ENCODE measurements around the gene ETNPPL. TPM values are rescaled to one million over a fixed set of nuclear protein-coding genes. Genes with fewer than 3 reads are reported as not detected.
"Not testable (repeated sequence)": the region's sequence is repeated elsewhere in the genome, so short reads cannot be mapped to it uniquely, and the experiment has no call there.

ETNPPL gene
- total RNA-seq, 1 experiment from 2014 or later = 0.52 TPM

- Histone ChIP-seq H3K4me3 (ENCODE audit: low read depth, low read length, poor library complexity, severe bottlenecking) (no peak overlapping the region), H3K4me1 (ENCODE audit: insufficient read depth, low read length, poor library complexity, severe bottlenecking) (no peaks in the 10 kb centered on the region), H3K36me3 (ENCODE audit: insufficient read depth, low read length, poor library complexity, severe bottlenecking) (no peaks in the 10 kb centered on the region), H3K27ac (ENCODE audit: low read depth, low read length, poor library complexity, severe bottlenecking) (no peak overlapping the region), H3K27me3 (replicated peaks; ENCODE audit: insufficient read depth, low read depth, low read length, poor library complexity) (no peaks in the 10 kb centered on the region), H3K9me3 (ENCODE audit: low read depth, low read length, poor library complexity, severe bottlenecking) (no peaks in the 10 kb centered on the region)
- ChIA-PET POLR2A (ENCODE audit: low non-redundant PET) (no interaction called here), CTCF (no interaction called here)
- no peak for DNase-seq (ENCODE audit: low spot score)
- no TSS peak for BruUV-seq (replicated peaks)
- intact Hi-C loops (cut with micrococcal nuclease; ENCODE audit: unreplicated experiment) = no loop called here
- TF ChIP-seq CTCF (conservative IDR thresholded peaks at IDR 0.05; ENCODE audit: low read depth, low read length) = no peak
- TF ChIP-seq EZH2 (IDR thresholded peaks at IDR 0.05; ENCODE audit: borderline replicate concordance, low read depth, low read length, poor library complexity, severe bottlenecking) = no peak
Measured at GRCh38 chr4:108717386-108717785, 45.5 kb downstream of the ETNPPL start.

GRCh38 chr4:108716340-108716739, 46.5 kb downstream of the ETNPPL start:
- BruUV-seq (replicated peaks) = no TSS peak
- no peak for DNase-seq (ENCODE audit: low spot score)
- H3K4me1 ChIP-seq (ENCODE audit: insufficient read depth, low read length, poor library complexity, severe bottlenecking) = no peaks in the 10 kb centered on the region
- ChIA-PET CTCF (no interaction called here), POLR2A (ENCODE audit: low non-redundant PET) (no interaction called here)
- intact Hi-C loops (cut with micrococcal nuclease; ENCODE audit: unreplicated experiment) = no loop called here
- no peak overlapping the region for H3K27ac ChIP-seq (ENCODE audit: low read depth, low read length, poor library complexity, severe bottlenecking)
- no peak overlapping the region for H3K4me3 ChIP-seq (ENCODE audit: low read depth, low read length, poor library complexity, severe bottlenecking)
- no peaks in the 10 kb centered on the region for H3K36me3 ChIP-seq (ENCODE audit: insufficient read depth, low read length, poor library complexity, severe bottlenecking)
- H3K27me3 ChIP-seq (replicated peaks; ENCODE audit: insufficient read depth, low read depth, low read length, poor library complexity) = no peaks in the 10 kb centered on the region
- H3K9me3 ChIP-seq (ENCODE audit: low read depth, low read length, poor library complexity, severe bottlenecking) = no peaks in the 10 kb centered on the region
- TF ChIP-seq EZH2 (IDR thresholded peaks at IDR 0.05; ENCODE audit: borderline replicate concordance, low read depth, low read length, poor library complexity, severe bottlenecking) = no peak
- TF ChIP-seq CTCF (conservative IDR thresholded peaks at IDR 0.05; ENCODE audit: low read depth, low read length) = no peak

GRCh38 chr4:108714880-108715279, 48.0 kb downstream of the ETNPPL start:
- ChIA-PET CTCF (no interaction called here), POLR2A (ENCODE audit: low non-redundant PET) (no interaction called here)
- no peaks in the 10 kb centered on the region for H3K4me1 ChIP-seq (ENCODE audit: insufficient read depth, low read length, poor library complexity, severe bottlenecking)
- TF ChIP-seq CTCF (conservative IDR thresholded peaks at IDR 0.05; ENCODE audit: low read depth, low read length) = no peak
- no peak for TF ChIP-seq EZH2 (IDR thresholded peaks at IDR 0.05; ENCODE audit: borderline replicate concordance, low read depth, low read length, poor library complexity, severe bottlenecking)
- H3K9me3 ChIP-seq (ENCODE audit: low read depth, low read length, poor library complexity, severe bottlenecking) = no peaks in the 10 kb centered on the region
- no peak for DNase-seq (ENCODE audit: low spot score)
- intact Hi-C loops (cut with micrococcal nuclease; ENCODE audit: unreplicated experiment) = no loop called here
- H3K4me3 ChIP-seq (ENCODE audit: low read depth, low read length, poor library complexity, severe bottlenecking) = no peak overlapping the region
- no peak overlapping the region for H3K27ac ChIP-seq (ENCODE audit: low read depth, low read length, poor library complexity, severe bottlenecking)
- H3K27me3 ChIP-seq (replicated peaks; ENCODE audit: insufficient read depth, low read depth, low read length, poor library complexity) = no peaks in the 10 kb centered on the region
- BruUV-seq (replicated peaks) = no TSS peak
- no peaks in the 10 kb centered on the region for H3K36me3 ChIP-seq (ENCODE audit: insufficient read depth, low read length, poor library complexity, severe bottlenecking)

GRCh38 chr4:108710578-108710977, 52.3 kb downstream of the ETNPPL start:
- H3K9me3 ChIP-seq (ENCODE audit: low read depth, low read length, poor library complexity, severe bottlenecking); POLR2A ChIA-PET (ENCODE audit: low non-redundant PET); H3K36me3 ChIP-seq (ENCODE audit: insufficient read depth, low read length, poor library complexity, severe bottlenecking); BruUV-seq (replicated peaks); H3K4me3 ChIP-seq (ENCODE audit: low read depth, low read length, poor library complexity, severe bottlenecking); intact Hi-C loops (cut with micrococcal nuclease; ENCODE audit: unreplicated experiment); DNase-seq (ENCODE audit: low spot score); H3K4me1 ChIP-seq (ENCODE audit: insufficient read depth, low read length, poor library complexity, severe bottlenecking); CTCF ChIA-PET; H3K27me3 ChIP-seq (replicated peaks; ENCODE audit: insufficient read depth, low read depth, low read length, poor library complexity); H3K27ac ChIP-seq (ENCODE audit: low read depth, low read length, poor library complexity, severe bottlenecking): not testable (repeated sequence)
